A549 (cell line): ENCODE results near the gene PEX10. TPM values are rescaled to one million over a fixed set of nuclear protein-coding genes. Genes with fewer than 3 reads are reported as not detected.
A peak's percentile ranks its signal among the peaks of the same experiment; 100 is the strongest.

ENCODE experiments used
- ATAC-seq, 2 experiments: fragments of 200-7000 bp in 1 of 2; fragments of >200 bp in 1 of 2; cut with Nextera tagmentation in 1 of 2; cut with Tn5 transposase in 1 of 2; 3 replicates each; pipeline versions ENCODE4 v1.8.0 to v1.9.1; 2018 to 2020; ENCODE audit warnings: mild to moderate bottlenecking in 1 of 2, moderate library complexity in 1 of 2
- CTCF ChIA-PET: fragments of 300-600 bp; sonication (Branson Sonifier 250); formaldehyde crosslinking; extraction: SDS; loops from one replicate; lab custom pipeline; 2021; ENCODE audit warnings: antibody characterized with exemption, inconsistent platforms; lab: Yijun Ruan, JAX
- POLR2A ChIA-PET: fragments of 350-600 bp; formaldehyde crosslinking; extraction: SDS; loops from one replicate; lab custom pipeline; 2021; ENCODE audit warnings: antibody characterized with exemption, inconsistent platforms; lab: Yijun Ruan, JAX
- DNase-seq, 2 experiments: peaks; one replicate each; pipeline versions ENCODE4 v3.0.0 to v3.0.0-alpha.2; 2011 to 2016; ENCODE audit warnings: low read depth in 1 of 2, low spot score in 1 of 2
- FAIRE-seq: peaks from 2 replicates; lab custom pipeline; 2011; peaks lifted over from hg19 to GRCh38; lab: Jason Lieb, UNC
- H3K27ac ChIP-seq, 2 experiments: fragments of >200 bp; sonication (Bioruptor Twin); formaldehyde crosslinking; 3 replicates each; pipeline ENCODE4 v1.5.1; 2016 to 2017
- H3K4me1 ChIP-seq: fragments of >200 bp; sonication (Bioruptor Twin); formaldehyde crosslinking; 3 replicates; pipeline ENCODE4 v1.6.1; 2016
- H3K4me2 ChIP-seq: fragments of >200 bp; sonication (Bioruptor Twin); formaldehyde crosslinking; 3 replicates; pipeline ENCODE4 v1.6.1; 2016
- H3K4me3 ChIP-seq: fragments of >200 bp; sonication (Bioruptor Twin); formaldehyde crosslinking; 3 replicates; pipeline ENCODE4 v1.5.1; 2016
- H3K9me3 ChIP-seq: fragments of >200 bp; sonication (Bioruptor Twin); formaldehyde crosslinking; 3 replicates; pipeline ENCODE4 v1.6.1; 2016
- BHLHE40 ChIP-seq: IDR thresholded peaks from 2 replicates; pipeline ENCODE4 v1.6.1; 2012; ENCODE audit warnings: low read depth, low read length, inconsistent platforms
- CBX8 ChIP-seq: fragments of 200-600 bp; sonication (generic); IDR thresholded peaks from 2 replicates; pipeline ENCODE4 v1.6.1; 2016
- CTCF ChIP-seq: fragments of >200 bp; sonication (Bioruptor Twin); formaldehyde crosslinking; IDR thresholded peaks from 3 replicates; pipeline ENCODE4 v1.5.1; 2016
- ELK1 ChIP-seq: fragments of 150-350 bp; IDR thresholded peaks from 2 replicates; pipeline ENCODE4 v1.6.1; 2014; ENCODE audit warnings: low read depth, mild to moderate bottlenecking, low read length
- EP300 ChIP-seq, 2 experiments: fragments of >200 bp; sonication (Bioruptor Twin); formaldehyde crosslinking; IDR thresholded peaks; 2 replicates in 1 of 2; 3 replicates in 1 of 2; pipeline ENCODE4 v1.6.1; 2016 to 2017
- HOXA7 ChIP-seq: fragments of 250-450 bp; sonication (Bioruptor Pico); IDR thresholded peaks from 2 replicates; pipeline ENCODE4 v1.5.0; 2020; ENCODE audit warnings: mild to moderate bottlenecking, moderate library complexity
- MAFK ChIP-seq: fragments of 450-650 bp; IDR thresholded peaks from 2 replicates; pipeline ENCODE4 v1.6.1; 2014; ENCODE audit not compliant: partially characterized antibody
- MAX ChIP-seq: IDR thresholded peaks from 2 replicates; pipeline ENCODE4 v1.6.1; 2012
- POLR2A ChIP-seq: IDR thresholded peaks from 2 replicates; pipeline ENCODE4 v1.6.1; 2012; ENCODE audit warnings: mild to moderate bottlenecking, low read length
- POLR2AphosphoS2 ChIP-seq: conservative IDR thresholded peaks from 2 replicates; pipeline ENCODE4 v1.6.1; 2012; ENCODE audit warnings: low read length, improper control_type of control experiment, inconsistent platforms
- RAD21 ChIP-seq, 2 experiments: fragments of >200 bp in 1 of 2; sonication (Bioruptor Twin) in 1 of 2; formaldehyde crosslinking in 1 of 2; IDR thresholded peaks in 1 of 2; conservative IDR thresholded peaks in 1 of 2; 2 replicates in 1 of 2; 3 replicates in 1 of 2; pipeline ENCODE4 v1.6.1; 2012 to 2018; ENCODE audit warnings: inconsistent platforms in 1 of 2
- RCOR1 ChIP-seq: fragments of 150-350 bp; IDR thresholded peaks from 2 replicates; pipeline ENCODE4 v1.6.1; 2014; ENCODE audit warnings: antibody characterized with exemption, low read length, low read depth
- SREBF2 ChIP-seq: fragments of 450-650 bp; IDR thresholded peaks from 2 replicates; pipeline ENCODE4 v1.6.1; 2014; ENCODE audit warnings: mild to moderate bottlenecking, moderate library complexity
- TP53 ChIP-seq: fragments of 250-450 bp; sonication (Bioruptor Pico); IDR thresholded peaks from 2 replicates; pipeline ENCODE4 v1.5.0; 2021; ENCODE audit warnings: mild to moderate bottlenecking, moderate library complexity
- ZSCAN20 ChIP-seq: fragments of 250-450 bp; sonication (Bioruptor Pico); IDR thresholded peaks from 2 replicates; pipeline ENCODE4 v1.8.0; 2022; ENCODE audit warnings: mild to moderate bottlenecking, moderate library complexity
- WGBS: methylation state at CpG from one replicate; pipeline ENCODE4 v1.1.6; 2017; ENCODE audit errors: missing lambda C conversion rate; 5-methylcytosine and 5-hydroxymethylcytosine counted together
- polyA plus RNA-seq, 4 experiments: library from polyadenylated mRNA; depleted of rRNA in 3 of 4; stranded (reverse); fragments of >200 nt; fragmentation: RNase III in 1 of 4; extraction: RNeasy Plus Mini Kit Qiagen cat#74134 plus additional on column Dnase treatment in 1 of 4; gene quantifications; 2 replicates in 3 of 4; 3 replicates in 1 of 4; pipeline ENCODE4 v1.2.3, GENCODE V29; 2011 to 2017
- TF ChIP-seq, protein P1 (sequence below): fragments of 250-450 bp; sonication (Bioruptor Pico); IDR thresholded peaks from 2 replicates; pipeline ENCODE4 v1.5.0; 2021; ENCODE audit warnings: mild to moderate bottlenecking, moderate library complexity, borderline replicate concordance
- TF ChIP-seq, protein P2 (sequence below): IDR thresholded peaks from 2 replicates; pipeline ENCODE4 v1.6.1; 2012; ENCODE audit warnings: low read depth, borderline replicate concordance

Gene PEX10
- polyA plus RNA-seq, 2 of the 4 experiments (the other 2 are of a cell fraction): 12.3 to 20.2 TPM

DNA sequence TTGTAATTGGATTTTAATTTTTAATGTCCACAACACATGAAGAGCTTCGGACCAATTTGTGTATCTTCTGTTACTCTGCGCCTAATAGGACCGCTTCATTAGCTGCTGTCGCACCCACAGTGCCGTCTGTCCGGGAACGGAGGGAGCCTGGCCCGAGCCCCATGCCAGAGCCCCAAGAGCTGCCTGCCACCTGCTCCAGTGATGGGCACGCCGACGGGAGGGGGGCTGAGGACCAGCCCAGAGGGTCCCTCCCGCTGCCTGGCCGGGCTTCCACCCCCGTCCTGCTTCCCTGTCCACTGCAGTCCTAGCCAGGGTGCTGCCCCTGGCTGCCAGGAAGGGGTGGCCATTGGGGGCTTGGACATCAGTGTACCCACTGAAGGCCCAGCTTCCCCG is 33.5 kb upstream of the PEX10 start:
- DNase-seq: no peak
- 73% methylated on average over 8 of the region's 15 CpGs for WGBS
- no peaks in the 10 kb centered on the region for H3K9me3 ChIP-seq
- ChIA-PET POLR2A (no interaction called here), CTCF (interaction anchor here (1.1 to 6.8 kb wide), 6 partner anchors 9 to 101 kb away, joined by 3 to 51 read pairs (median 4); no protein-coding TSS in a partner anchor)
- H3K27ac ChIP-seq: peak overlapping the region in 1 of 2 experiments; percentile 74; a peak in 2 of 6 replicates
- ATAC-seq: no peak
- peaks cover 43% of the 10 kb centered on the region for H3K4me1 ChIP-seq
- no peak for FAIRE-seq
- H3K4me3 ChIP-seq: no peak overlapping the region
- no peak for TF ChIP-seq TP53 (CRISPR knock-in tag)
- TF ChIP-seq RCOR1: no peak
- no peak for TF ChIP-seq MAFK
- no peak for TF ChIP-seq POLR2A
- TF ChIP-seq, protein P1, sequence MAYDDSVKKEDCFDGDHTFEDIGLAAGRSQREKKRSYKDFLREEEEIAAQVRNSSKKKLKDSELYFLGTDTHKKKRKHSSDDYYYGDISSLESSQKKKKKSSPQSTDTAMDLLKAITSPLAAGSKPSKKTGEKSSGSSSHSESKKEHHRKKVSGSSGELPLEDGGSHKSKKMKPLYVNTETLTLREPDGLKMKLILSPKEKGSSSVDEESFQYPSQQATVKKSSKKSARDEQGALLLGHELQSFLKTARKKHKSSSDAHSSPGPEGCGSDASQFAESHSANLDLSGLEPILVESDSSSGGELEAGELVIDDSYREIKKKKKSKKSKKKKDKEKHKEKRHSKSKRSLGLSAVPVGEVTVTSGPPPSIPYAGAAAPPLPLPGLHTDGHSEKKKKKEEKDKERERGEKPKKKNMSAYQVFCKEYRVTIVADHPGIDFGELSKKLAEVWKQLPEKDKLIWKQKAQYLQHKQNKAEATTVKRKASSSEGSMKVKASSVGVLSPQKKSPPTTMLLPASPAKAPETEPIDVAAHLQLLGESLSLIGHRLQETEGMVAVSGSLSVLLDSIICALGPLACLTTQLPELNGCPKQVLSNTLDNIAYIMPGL: no peak
- TF ChIP-seq ZSCAN20 (CRISPR knock-in tag): no peak
- no peak for TF ChIP-seq POLR2AphosphoS2
- no peak overlapping the region for H3K4me2 ChIP-seq

DNA sequence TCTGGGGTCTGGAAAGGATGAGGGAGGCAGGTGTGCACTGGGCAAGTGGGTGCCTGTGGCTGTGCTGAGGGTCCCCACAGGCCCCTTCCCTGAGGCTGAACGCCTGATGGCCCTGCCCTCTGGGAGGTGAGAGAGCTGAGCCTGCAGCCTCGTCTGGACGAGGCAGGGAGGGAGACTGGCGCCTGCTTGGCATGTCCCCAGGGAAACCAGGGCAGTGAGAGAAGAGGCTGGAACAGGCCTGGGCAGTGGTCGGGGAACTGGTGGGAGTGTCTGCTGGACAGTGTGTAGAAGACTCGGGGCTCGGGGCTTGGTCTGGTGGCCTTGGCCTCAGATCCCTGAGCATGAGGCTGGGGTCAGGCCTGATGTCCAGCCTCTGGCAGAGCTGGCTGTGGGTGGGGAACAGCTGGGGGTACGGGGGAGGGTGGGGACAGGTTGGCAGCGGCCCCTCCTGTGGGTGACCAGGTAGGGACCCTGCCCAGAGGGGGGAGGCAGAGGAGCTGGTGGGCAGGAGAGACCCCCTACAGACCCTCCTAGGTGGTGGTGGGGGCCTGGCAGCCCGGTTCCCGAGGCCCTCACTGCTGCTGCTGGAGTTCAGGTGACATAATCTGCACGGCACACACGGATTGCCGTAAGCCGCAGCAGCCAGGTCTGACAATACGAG is 32.9 kb upstream of the PEX10 start:
- 82% methylated on average over 13 of the region's 16 CpGs for WGBS
- POLR2A ChIA-PET: no interaction called here
- H3K4me2 ChIP-seq: no peak overlapping the region
- H3K4me1 ChIP-seq: peaks cover 39% of the 10 kb centered on the region
- DNase-seq (no peak), FAIRE-seq (no peak), ATAC-seq (no peak)
- TF ChIP-seq, protein P2, sequence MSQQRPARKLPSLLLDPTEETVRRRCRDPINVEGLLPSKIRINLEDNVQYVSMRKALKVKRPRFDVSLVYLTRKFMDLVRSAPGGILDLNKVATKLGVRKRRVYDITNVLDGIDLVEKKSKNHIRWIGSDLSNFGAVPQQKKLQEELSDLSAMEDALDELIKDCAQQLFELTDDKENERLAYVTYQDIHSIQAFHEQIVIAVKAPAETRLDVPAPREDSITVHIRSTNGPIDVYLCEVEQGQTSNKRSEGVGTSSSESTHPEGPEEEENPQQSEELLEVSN: peak; percentile 37; the same call in 1 of the 2 replicates
- TF ChIP-seq HOXA7: no peak
- no peak for TF ChIP-seq SREBF2
- TF ChIP-seq CBX8: no peak
- TF ChIP-seq MAX: 0 out of 2 replicates have a peak, but pooled peaks have one; percentile 17
- 0 out of 6 replicates have a peak overlapping the region, but pooled peaks of 1 of the 2 experiments have one; percentile 25 for H3K27ac ChIP-seq
- no peaks in the 10 kb centered on the region for H3K9me3 ChIP-seq
- CTCF ChIA-PET: interaction anchor here (1.1 to 6.8 kb wide), 6 partner anchors 22 to 101 kb away, joined by 3 to 51 read pairs (median 4); no protein-coding TSS in a partner anchor
- no peak overlapping the region for H3K4me3 ChIP-seq

DNA sequence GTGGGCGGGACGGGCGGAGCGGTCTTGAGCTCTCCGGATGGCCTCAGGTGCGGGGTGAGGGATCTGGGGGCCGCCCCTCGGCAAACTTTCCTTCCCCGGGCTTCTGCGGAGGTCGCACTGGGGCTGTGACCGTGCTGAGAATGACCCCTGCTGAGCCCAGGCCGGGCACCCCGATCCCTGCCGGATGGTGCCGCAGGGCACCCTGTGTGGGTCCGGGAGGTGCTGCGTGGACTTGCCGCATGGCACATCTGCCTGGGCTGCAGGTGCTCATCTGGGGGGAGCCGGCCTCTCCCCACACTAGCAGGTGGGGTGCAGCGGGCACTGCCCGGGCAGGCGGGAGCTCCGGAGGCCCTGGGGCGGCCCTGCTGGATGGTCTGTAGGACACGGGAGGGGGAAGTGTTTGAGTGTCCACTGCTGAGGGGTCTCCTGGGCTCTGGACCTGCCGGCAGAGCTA is 31.8 kb upstream of the PEX10 start:
- DNase-seq: no peak
- Histone ChIP-seq H3K9me3 (no peaks in the 10 kb centered on the region), H3K27ac (peak overlapping the region in 1 of 2 experiments; percentile 51; a peak in 3 of 6 replicates), H3K4me1 (peaks cover 29% of the 10 kb centered on the region), H3K4me3 (peak overlapping the region; percentile 44; the same call in 2 of the 3 replicates), H3K4me2 (peak overlapping the region; percentile 93)
- 69% methylated on average over 6 of the region's 27 CpGs for WGBS
- ChIA-PET CTCF (interaction anchor here (0.9 to 6.8 kb wide), 17 partner anchors 8 to 102 kb away, joined by 3 to 51 read pairs (median 4); no protein-coding TSS in a partner anchor), POLR2A (interaction anchor here (0.6 kb wide), 1 partner anchor 33 kb away, joined by 5 read pairs; no protein-coding TSS in a partner anchor)
- TF ChIP-seq BHLHE40 (no peak), SREBF2 (no peak), RCOR1 (no peak), CTCF (0 out of 3 replicates have a peak, but pooled peaks have one; percentile 1), RAD21 (conservative IDR thresholded peaks at IDR 0.05 in 1 of 2, IDR thresholded peaks at IDR 0.05 in 1 of 2) (peak in 1 of 2 experiments; percentile 9; a peak in 1 of 5 replicates), EP300 (IDR thresholded peaks at IDR 0.05) (no peak), ELK1 (no peak)
- FAIRE-seq: no peak
- ATAC-seq: no peak
